GM21423 (cell line): Measurements from ENCODE around the gene LARP1.
"Not testable (repeated sequence)": the region's sequence is repeated elsewhere in the genome, so short reads cannot be mapped to it uniquely, and the experiment has no call there.

Source experiments
- ATAC-seq: cut with Tn5 transposase; IDR thresholded peaks from one replicate; pipeline ENCODE4 v1.9.1; 2021; ENCODE audit warnings: mild to moderate bottlenecking, moderate library complexity; ENCODE audit not compliant: unreplicated experiment

LARP1 gene

DNA sequence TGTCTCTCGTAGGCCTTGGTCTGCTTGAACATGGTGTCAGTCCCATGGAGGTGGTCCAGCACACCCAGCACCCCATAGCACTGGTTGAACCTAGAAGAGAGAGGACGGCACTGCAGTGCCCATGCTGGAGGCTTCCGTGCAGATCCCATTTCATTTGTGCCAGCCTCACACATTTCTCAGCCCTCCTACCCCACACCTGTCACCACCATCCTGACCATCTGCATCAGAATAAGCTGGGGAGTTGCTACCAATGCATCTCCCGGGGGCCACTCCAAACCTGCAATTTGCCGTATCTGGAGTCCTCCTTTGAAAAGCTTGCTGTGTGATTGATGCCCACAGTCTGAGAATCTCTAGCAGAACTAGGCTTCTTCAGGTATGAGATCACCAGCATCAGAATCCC, 65.2 kb downstream of the LARP1 start:
- no peak for ATAC-seq

DNA sequence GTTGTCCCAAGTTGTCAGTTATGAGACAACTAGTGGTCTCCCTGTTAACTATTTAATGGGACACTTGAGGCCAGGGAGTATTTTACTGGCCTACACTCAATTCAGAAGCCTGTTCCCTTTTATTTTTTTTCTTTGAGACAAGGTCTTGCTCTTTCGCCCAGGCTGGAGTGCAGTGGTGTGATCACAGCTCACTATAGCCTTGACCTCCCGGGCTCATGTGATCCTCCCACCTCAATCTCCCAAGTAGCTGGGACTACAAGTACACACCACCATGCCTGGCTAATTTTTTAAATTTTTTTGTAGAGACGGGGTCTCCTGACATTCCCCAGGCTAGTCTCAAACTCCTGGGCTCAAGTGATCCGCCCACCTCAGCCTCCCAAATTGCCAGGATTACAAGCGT, 67.7 kb downstream of the LARP1 start:
- ATAC-seq, result not testable (repeated sequence)

DNA sequence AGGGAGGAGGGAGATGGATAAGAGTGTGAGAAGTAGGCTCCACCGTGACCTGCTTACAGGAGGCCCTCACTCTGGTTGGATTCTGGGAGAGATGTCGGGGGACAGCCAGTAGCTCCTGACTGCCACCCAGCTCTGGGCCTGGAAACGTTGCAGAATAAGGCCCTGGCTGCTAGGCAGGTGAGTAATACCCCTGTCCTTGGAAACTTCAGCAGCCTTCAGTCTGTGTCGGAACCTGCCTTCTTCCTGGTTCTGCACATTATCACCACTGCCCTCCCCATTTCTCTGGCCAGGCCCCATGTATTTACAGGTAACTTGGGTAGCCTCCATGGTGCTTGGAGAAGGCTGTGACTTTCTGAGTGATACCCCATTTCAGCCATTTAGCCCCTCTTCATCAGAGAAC, 68.4 kb downstream of the LARP1 start:
- no peak for ATAC-seq

DNA sequence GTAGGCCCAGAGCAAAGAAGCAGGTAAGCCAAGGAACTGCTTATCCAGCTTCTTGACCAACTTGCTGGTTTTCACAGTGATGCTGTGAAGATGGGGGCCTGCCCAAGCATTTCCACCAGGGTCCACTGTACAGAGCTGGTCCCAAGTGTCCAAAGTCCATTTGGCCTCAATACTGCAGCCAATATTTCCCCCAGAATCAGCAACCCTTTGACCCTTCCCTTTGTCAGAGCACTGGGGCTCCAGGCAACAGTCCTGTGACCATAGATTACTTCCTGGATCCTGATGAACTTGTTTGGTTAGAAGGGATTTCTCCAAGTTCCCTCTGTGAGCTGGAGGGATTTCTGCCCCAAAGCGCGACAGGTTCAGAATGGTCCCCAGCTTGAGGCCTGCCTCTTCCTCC, 68.9 kb downstream of the LARP1 start:
- ATAC-seq, result no peak

DNA sequence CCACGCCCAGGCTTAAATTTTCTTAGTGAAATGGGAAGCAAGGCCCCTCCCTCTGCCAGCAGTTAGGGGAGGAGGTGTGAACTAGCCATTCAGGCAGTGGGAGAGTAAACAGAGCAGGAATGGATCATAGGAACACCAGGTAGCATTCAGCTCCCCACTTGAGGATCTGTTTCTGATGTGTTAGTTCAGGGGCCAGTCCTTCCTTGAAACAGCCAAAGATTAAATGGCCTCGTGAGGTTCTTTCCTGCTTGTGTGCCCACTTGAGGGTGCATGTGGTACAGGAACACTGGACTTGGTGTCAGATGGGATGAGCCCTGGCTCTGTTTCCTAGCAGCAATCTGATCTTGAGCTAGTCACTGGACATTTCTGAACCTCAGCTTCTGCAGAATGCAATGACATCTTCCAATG, 74.0 kb downstream of the LARP1 start:
- no peak for ATAC-seq

DNA sequence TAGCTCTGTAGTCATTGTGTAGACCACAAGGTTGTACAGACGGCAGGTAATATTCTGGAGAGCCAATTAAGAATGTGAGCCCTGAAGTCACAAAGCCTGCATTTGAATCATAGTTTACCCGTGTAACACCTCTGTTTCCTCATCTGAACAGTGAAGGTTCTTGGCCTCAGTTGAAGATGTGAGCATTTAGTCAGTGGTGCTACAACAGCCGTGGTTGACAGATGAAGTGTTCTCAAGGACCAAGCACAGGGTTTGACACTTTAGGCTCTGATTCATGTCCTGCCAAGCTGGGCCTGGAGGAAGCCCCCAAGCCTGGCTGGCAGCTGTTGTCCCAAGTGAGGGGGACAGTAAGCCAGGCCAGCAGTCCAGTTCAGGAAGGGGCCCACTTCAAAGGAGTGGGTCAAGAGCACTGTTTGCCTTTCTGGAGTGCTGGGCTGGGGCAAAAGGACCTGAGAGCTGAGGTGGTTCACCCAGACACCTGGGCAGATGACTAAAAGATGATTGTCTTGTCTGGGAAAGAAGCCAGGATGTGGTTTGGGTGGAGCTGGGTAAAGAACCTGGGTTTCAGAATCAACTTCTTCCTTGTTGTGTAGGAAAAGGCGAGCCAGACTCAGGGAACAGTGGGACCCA, 74.5 kb downstream of the LARP1 start:
- ATAC-seq, result no peak

DNA sequence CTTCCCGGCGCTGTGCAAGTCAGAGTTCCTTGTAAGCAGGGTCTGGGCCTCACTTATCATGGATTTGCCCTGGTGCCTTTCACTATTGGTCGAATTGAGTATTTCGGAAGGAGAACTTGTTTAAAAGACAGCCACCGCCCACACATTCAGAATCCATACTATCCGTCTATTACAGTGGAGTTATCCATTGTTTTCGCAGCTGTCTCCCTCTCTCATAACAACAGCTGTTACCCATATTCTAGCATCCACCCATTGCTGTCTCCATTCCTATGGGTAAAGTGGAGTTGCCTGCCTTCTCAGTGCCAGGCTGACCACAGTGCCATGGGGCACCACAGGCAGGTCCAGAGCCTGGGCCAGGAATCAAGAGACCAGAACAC, 75.0 kb downstream of the LARP1 start:
- no peak for ATAC-seq

DNA sequence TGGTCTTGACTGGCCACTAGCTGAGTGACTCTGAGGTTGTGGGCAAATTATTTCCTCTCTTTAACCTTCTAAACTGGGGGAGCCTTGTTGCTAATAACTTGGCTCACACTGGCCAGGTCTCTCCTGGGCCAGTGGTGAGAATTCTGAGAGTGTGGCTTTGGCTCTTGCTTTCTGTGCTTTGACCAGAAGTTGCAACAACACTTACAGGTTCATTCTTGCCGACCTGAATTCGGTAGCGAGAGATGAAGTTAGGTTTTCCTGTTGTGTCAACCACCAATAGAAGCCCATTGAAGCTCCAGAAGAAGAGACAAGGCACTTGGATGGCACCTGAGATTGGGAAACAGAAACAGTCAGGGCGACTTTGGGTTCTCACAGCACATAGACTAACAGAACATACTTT, 75.4 kb downstream of the LARP1 start:
- no peak for ATAC-seq

DNA sequence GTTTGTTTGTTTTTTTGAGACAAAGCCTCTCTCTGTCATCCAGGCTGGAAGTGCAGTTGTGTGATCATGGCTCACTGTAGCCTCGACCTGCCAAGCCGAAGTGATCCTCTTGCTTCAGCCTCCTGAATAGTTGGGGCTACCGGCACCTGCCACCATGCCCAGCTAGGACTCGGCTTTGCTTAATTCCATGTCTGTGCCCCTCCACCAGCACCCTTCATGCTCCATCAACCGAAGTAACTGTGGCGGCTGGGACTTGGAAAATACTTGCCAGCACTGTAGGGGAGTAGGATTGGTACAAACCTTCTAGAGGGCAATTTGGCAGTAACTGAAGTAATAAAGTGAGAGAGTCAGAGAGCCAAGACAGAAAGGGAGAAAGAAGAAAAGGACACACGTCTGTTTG, 76.3 kb downstream of the LARP1 start:
- no peak for ATAC-seq

DNA sequence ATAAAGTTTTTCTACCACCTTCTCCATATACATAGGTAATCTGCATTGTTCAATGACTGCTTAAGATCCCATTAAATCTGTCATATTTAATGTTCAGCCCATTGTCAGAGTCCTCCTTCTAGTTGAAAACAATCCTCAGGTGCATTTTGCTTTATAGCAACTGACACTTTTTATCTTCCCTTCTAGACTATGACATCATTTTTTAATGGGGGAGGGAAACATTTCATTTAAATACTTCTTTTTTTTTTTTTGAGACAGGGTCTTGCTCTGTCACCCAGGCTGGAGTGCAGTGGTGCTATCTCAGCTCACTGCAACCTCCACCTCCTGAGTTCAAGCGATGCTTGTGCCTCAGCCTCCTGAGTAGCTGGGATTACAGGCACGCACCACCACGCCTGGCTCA, 77.6 kb downstream of the LARP1 start:
- ATAC-seq, result not testable (repeated sequence)

DNA sequence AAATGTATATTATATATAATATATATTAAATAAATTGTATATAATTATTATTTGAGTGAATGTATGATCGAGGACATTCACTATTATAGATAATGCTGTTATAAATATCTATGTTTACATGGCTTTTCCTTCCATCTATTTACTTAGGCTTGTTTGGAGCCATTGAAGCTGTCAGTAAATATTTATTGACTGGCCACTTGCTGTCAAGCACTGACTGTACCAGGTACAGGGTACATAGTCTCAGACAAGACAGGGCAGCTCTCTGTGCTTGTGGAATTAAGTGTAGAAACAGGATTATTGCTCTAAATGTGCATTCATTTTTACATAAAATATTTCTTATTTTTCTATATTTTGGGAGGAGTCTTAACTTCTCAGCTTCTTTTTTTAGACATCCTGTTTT, 78.9 kb downstream of the LARP1 start:
- ATAC-seq, result no peak

DNA sequence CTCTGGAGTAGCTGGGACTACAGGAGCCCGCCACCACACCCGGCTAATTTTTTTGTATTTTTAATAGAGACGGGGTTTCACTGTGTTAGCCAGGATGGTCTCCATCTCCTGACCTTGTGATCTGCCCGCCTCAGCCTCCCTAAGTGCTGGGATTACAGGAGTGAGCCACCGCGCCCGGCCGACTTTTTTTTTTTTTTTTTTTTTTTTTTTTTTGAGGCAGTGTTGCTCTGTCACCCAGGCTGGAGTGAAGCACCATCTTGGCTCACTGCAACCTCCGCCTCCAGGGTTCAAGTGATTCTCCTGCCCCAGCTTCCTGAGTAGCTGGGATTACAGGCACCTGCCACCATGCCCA, 80.5 kb downstream of the LARP1 start:
- not testable (repeated sequence) for ATAC-seq

DNA sequence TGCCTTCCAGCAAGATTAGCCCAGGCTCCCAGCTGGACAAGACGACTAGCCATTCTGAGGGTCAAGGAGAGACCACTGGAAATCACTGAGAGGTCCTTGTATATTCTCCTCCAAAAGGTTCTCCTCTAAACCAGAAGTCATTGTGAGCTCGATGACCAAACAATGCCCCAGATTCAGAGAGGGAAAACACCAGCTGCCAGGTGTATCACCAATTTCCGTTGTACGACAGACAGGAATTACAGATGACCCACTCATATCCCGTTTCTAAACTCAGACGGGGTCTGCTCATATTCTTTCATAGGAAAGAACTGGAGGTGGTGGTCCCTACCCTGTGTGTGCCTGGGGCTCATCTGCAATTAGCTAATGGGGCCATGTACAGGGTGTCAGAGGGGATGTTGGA, 81.0 kb downstream of the LARP1 start:
- no peak for ATAC-seq

DNA sequence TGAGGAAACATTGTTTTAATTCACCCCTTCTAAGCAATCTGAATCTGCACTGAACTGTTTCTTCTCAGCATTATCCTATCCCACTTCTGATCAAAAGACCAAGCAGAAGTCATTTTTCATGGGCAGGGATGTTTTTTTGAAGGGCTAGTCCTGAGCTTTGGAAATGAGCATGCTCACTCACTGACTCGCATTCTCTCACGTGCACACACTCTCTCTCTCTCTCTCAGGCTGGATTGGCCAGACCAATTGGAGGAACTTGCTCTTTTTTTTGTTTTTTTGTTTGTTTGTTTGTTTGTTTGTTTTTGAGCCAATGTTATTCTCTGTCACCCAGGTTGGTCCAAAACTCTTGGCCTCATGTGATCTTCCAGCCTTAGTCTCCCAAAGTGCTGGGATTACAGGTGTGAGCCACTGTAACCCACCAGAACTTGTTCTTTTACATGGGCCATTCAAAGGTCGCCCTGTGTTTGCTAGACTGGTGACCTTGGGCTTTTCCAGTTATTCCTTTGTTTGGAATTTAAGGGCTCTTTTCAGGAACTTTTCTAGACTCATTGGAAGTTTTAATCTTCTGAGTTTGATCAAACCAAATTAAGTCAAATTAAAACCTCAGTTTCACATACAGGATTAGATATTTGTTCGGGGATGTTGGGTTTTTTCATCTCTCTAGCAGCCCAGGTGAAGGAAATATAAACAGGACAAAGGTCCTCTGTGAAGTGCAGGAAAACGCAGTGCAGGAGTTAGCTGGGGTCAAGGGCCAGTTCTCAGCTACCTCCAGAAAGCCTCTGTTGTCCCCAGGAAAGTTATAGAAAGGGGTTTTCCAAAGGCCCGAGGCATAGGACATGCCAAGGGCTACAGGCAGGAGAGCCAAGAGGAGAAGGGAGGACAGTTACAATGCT, 82.1 kb downstream of the LARP1 start:
- no peak for ATAC-seq

DNA sequence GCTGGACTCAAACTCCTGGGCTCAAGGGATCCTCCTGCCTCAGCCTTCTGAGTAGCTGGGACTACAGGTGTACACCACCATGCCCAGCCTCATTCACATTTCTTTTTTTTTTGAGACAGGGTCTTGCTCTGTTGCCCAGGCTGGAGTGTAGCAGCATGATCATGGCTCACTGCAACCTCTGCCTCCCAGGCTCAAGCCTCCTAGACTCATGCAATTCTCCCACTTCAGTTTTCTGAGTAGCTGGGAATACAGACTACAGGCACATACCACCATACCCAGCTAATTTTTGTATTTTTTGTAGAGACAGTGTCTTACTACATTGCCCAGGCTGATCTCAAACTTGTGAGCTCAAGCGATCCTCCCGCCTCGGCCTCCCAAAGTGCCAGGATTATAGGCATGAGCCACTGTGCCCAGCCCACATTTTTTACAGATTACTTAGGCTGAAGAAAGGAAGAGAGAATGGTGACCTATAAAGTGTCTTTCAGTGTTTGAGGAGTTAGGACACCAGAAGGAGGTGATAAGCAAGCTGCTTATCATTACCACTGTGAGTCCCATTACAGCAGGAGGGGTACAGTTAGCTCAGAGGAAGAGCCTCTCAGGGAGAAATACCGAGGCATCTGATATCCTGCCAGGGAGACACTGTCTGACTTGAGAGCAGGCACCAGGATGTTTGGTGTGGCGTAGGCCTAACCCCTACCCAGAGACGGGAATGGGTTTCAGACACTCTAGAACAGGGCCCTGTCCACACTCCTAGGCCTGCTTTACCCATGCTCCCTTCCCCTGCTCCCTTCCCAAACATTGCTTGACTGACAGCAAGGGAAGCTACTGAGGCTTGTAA, 85.5 kb downstream of the LARP1 start:
- ATAC-seq, result no peak

DNA sequence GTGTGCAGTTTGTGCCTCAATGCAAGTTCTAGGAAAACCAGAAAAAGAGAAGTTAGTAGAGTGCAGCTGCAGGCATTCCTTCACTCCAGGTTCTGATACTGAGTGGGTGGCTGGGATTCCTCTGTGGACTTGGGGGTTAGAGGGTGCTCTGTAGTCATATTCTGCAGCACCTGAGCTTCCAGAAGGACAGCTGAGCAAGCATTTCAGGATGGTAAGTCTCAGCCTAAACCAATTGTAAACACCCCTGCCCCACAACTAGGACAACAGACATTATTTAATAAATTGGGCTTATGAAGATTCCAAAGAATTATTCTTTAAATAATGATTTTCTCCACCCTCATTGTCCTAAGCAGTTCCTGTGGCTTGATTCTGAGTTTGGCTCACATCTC, 86.1 kb downstream of the LARP1 start:
- ATAC-seq, result no peak

DNA sequence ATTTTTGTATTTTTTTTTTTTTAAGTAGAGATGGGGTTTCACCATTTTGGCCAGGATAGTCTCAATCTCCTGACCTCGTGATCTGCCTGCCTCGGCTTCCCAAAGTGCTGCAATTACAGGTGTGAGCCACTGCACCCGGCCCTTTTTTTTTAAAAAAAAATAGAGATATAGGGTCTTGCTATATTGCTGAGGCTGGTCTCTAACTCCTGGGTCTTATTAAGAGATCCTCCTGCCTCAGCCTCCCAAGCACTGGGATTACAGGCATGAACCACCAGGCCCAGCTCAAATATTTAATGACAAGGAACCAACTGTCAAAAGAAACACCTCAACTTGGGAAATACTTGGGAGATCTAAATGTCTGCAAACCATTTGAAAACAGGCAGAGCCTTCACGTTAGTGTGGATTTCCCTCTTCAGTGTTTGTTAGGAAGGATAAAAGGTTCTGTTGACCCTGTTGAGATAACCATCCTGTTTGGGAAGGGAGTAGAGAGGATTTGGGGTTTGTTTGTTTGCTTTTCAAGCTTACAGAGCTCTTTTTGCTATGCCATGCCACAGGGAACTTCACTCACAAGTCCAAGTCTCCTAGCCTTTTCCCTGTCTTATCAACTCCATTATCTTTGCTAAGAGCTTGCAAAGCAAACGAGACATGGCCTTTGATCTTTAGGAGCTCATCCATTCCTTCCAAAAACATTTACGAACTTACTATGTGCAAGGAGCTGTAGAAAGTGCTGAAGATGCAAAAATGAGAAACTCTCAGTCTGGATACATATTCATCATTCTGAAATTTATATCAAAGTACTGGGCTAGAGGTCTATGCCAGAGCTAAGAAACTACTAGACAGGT, 87.7 kb downstream of the LARP1 start:
- ATAC-seq, result no peak

DNA sequence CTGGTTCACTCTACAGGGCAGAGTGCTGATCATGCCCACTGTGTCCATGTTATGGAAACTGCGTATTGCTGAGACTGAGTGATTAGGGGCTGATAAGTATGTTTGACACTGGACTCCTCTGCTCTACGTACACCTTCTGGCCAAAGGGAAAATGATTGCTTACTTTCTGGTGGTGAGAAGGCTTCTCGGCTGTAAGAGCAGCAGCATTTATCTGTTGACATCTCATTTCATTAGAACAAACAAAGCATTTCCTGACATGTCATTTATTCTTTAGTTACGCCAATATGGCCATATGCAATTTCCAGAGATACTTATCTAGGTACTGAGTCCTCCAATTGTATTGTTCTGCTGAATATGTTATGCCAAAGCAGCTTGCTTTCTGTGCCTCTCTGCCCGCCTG, 89.6 kb downstream of the LARP1 start:
- ATAC-seq, result no peak

DNA sequence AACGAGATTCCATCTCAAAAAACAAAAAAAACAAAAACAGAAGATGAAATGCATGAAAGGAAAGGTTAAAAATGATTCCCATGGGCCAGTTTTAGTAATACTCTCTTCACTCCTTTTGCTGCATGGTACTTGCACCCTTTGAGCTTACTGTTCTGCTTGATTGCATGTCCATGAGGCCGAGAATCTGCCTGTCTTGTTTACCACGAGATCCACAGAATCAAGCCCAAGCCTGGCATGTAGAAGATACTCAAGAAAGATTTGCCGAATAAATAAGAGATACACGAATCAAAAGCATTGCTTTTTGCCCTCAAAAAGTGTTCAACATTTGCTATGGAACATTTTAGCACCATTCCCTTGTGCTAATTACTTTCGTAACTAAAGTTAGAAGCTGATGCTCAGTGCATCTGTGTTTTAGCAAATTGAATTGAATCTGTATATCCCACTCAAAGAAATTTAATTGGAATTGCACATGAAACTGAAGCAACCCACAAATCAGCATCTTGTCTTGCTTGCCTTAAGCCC, 94.1 kb downstream of the LARP1 start:
- ATAC-seq, result no peak

DNA sequence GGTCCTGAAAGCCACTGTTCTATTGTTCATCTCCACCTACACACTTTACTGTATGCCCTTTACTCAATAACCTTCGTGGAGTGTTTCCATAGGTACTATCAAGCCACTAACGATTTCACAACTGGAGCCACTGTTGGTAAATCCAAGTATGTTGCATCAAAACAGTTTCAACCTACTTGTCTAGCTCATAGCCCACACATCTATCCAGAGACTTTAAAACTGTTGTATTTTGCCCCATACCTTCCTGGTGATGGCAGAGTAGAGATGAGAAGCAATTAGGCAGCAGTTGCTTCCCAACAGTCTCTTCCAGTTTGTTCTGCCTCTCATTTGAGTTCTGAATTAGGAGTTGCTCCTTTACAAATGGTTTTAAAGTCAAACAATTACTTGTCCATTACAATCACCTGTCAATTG, 94.6 kb downstream of the LARP1 start:
- ATAC-seq, result no peak
